Astrocyte of the hippocampus (primary cell): ENCODE data around the gene MGLL.
"Not testable (repeated sequence)": the region's sequence is repeated elsewhere in the genome, so short reads cannot be mapped to it uniquely, and the experiment has no call there.

Experiments
- DNase-seq: peaks from one replicate; pipeline ENCODE4 v3.0.0; 2011; ENCODE audit warnings: low read depth, low spot score

Gene MGLL

DNA sequence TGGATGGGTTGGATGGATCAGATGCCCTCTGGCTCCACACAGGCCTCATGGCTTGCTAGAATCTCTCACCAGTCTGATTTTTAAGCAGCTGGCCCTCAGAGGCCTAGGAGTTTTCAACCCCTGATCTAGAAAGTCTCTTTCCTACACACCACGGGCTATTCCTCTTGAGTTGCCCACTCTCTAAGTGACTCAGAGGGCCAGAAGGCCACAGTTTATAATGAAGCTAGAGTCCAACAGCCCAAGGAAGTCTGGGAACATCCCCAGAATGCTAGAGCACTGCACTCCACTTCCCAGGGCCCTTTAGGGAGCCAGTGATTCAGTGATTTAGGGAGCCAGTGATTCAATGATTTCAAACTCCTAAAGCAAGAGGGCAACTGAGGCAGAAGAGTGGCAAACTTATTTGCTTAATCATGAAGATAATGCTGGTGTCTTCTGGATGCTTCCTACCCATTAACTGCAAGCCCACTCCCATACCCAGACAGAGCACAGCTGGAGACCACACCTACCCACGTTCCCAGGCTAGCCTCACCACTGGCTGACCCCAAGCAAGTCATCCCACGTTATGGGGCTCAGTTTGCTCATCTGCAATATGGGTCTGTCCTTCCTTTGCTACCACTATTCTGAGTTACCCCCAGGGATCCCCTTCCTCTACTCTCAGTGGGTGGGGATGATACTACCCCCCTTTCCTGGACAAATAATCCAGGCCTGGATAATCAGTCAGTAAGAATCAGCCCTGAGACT, 112.8 kb downstream of the MGLL start:
- DNase-seq = no peak

GRCh38 chr3:127708837-127709236, 113.5 kb downstream of the MGLL start:
- no peak for DNase-seq

GRCh38 chr3:127707851-127708411, 114.4 kb downstream of the MGLL start:
- no peak for DNase-seq

DNA sequence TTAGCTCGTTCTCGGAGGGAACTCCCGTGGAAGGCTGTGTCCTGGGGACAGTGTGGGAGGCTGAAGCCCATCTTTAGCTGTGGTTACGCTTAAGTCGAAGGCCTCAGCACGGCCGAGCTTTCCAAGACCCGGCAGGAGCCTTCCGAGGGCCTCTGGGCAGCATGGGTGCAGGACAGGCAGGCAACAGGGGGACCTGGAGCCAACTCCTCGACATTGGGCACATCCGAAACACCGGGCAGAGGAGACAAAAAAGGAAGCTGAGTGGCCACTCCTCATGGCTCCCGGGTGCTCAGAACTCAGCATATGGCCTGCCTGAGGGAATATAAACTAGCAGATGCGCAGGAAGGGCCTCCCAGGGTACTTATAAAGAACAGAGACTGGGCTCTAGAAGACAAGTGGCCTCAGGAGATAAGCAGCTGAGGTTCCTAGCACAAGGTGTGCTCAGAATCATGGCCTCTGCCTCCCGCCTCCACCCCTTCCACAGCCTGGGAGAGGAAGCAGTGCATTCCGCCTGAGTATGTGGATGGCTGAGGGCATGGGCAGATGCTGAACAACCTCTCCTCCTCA, 115.4 kb downstream of the MGLL start:
- DNase-seq = no peak

DNA sequence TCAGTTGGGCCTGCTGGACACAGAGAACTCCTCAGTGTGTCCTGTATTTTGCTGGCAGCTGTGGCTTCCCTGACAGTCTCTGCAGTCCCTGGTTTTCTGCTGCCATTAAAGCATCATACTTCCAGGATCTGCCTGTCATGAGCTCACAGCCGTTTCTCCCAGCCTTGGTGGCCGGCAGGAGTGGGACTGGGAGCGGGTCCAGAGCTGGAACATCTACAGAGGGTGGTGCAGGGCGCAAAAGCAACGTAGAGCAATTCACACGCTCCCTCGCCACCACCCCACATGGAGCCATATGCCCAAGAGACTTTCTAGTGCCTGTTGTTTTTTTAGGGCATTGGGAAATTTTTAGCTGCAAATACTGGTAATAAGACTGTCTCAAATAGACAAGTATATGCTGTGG, 116.0 kb downstream of the MGLL start:
- no peak for DNase-seq

GRCh38 chr3:127704840-127705239, 117.5 kb downstream of the MGLL start:
- not testable (repeated sequence) for DNase-seq

DNA sequence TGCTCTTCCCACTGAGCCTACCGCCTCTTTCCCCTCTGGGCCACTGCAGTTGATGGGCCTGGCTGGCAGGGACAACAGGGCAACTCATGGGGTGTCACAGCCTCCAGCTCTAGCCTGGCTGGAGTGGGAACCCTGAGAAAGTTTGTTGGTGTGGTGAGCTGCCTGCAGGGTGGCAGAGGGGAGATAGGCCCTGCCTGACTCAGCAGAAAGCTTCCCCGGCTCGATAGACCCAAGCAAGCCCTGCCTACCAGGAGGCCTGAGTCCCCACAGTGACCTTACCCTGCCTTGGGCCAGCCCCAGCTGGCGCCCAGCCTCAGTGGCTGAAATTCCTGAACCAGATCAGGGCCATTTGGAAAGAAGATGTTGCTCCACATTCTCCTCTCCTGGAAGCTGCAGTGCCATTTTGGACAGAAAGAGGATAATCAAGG, 120.2 kb downstream of the MGLL start:
- DNase-seq = no peak

DNA sequence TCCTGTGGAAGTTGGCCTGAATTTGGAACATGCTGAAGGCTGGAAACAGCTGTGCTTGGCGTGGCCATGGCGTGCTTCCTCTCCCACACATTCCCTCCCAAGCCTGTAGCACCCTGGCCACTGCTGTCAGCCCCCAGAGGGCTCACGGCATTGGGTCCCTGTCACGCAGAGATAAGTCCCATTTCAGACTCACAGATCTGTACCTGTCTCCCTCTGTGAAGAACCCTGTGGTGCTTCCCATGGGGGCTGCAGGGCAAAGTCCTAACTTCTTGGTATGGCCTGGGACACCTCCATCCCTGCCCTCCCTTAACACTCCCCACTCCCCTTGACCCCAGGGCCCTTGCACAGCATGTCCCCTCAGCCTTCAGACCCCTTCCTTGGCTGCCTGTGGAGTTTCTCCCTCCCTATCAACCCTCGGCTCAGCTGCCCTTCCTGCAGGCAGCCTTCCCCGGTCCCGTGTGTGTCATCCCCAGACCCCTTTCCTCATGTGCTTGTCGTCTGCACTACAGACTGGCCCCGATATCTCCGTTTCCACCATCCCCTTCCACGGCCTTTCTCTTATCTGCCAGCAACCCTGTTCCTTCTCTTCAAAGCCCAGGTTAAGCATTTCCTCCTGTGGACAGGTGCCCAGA, 120.9 kb downstream of the MGLL start:
- no peak for DNase-seq

GRCh38 chr3:127700406-127700805, 121.9 kb downstream of the MGLL start:
- DNase-seq = no peak

GRCh38 chr3:127699416-127700300, 122.7 kb downstream of the MGLL start:
- no peak for DNase-seq

- DNase-seq = no peak
These were observed 123.5 kb downstream of the MGLL start for GRCh38 chr3:127698691-127699415.

DNA sequence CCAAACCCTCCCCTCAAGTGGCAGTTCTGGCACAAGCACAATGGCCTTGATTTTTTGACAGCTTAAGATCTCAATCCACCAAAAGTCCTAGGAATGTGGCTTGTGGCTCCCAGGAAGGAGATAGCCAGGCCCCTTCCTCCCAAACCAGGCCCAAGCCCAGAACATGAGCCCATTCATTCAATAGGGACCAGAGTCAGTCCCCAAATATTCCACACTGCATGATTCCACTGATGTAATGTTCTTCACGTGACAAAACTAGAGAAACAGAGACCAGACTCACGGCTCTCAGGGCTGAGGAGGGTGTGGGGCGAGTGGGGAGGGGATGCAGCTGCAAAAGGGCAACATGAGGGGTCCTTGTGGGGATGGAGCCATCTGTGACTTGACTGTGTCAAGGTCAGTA, 124.0 kb downstream of the MGLL start:
- DNase-seq = no peak

DNA sequence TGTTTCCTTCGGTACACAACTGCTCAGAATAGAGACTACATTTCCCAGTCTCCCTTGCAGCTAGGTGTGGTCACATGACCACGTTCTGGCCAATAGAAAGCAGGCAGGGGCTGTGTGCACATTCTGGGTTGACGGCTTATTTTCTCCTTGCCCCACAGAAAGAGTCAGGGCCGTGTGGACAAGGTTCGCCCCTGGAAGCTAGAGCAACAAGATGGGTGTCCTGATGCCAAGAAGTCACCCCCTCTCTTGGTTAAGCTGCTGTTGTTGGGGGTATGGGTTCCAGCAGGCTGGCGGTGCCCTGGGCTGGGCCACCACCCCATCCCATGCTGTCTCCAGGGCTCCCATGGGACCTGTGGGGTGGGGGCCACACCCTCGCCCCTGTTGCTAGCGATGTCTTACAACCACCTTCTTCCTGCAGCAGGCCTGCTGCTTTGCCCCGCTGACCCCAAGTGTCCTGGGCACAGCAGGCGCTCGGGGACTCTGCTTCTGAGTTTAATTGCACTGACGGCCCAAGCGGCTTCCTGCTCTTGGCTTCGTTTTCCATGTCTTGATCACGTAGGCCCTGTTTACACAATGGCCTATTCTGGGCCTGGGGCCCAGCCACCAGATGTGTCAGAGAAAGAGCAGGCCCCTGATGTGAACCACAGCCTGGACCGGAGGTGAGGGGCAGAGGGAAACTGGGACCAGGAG, 124.6 kb downstream of the MGLL start:
- DNase-seq = peak; percentile 84

GRCh38 chr3:127694467-127695215, 127.7 kb downstream of the MGLL start:
- peak; percentile 75 for DNase-seq

GRCh38 chr3:127693336-127693843, 128.9 kb downstream of the MGLL start:
- DNase-seq = no peak

- DNase-seq = no peak
These were observed 129.6 kb downstream of the MGLL start for GRCh38 chr3:127692501-127693335.

- DNase-seq = no peak
These were observed 130.3 kb downstream of the MGLL start for GRCh38 chr3:127691974-127692373.

DNA sequence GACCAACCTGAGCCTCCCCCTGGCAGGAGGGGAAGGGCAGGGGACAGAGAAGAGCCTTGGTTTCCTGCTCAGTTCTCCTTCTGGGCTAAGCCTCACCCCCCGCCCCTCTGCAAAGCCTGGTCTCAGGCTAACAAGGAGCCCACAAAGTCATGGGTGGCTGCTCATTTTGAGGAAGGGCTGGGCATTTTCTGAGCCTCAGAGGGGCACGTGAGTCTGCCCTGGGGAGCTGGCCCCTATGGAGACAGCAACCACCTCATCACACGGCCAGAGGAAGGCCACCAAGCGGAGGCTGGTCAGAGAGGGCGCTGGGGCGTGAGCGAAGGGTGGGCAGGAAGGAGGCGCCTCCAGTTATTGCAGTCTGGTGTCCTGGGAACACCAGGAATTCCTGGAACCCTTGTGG, 130.8 kb downstream of the MGLL start:
- DNase-seq = no peak
